GM10847 (cell line): ENCODE results near the gene ATP2B2.

Source experiments
- POLR2A ChIP-seq: IDR thresholded peaks from 2 replicates; pipeline ENCODE4 v1.6.1; 2011; ENCODE audit not compliant: insufficient read length; ENCODE audit errors: extremely low read depth

Gene ATP2B2

GRCh38 chr3:10377148-10377725 lies 128.1 kb downstream of the ATP2B2 start:
- TF ChIP-seq POLR2A: no peak

GRCh38 chr3:10376353-10376752 lies 129.0 kb downstream of the ATP2B2 start:
- TF ChIP-seq POLR2A: no peak

DNA sequence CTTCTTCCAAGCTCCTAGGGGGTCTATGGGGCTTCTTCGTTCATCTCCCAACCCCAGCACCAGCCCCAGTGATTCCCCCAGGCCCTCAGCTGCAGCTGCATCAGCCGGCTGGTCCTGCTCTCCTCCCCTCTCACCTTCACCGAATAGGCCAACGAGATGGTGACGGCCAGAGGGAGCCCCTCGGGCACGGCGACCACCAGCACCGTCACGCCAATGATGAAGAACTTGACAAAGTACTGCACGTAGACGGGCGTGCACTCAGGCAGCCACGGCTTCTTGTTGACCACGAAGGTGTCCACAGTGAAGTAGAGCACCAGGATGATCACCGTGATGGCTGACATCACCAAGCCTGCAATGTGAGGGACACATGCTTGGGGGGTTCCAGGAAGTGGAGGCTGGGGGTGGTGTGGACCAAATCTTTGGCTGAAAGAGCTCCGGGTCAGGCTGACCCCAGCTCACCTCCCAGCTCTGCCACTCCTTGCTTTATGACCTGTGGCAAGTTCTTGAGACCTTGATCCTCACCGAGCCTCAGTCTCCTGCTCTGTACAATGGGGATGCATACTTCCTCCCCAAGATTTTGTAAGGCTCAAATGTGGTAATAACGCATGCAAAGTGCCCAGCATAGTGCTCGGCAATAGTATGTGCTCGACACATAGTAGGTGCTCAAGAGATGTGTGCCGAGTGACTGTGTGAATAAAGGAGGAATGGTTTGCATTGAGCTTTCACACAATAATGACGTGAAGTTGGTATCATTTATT lies 129.9 kb downstream of the ATP2B2 start:
- TF ChIP-seq POLR2A: no peak

GRCh38 chr3:10374311-10374710 lies 131.1 kb downstream of the ATP2B2 start:
- no peak for TF ChIP-seq POLR2A

DNA sequence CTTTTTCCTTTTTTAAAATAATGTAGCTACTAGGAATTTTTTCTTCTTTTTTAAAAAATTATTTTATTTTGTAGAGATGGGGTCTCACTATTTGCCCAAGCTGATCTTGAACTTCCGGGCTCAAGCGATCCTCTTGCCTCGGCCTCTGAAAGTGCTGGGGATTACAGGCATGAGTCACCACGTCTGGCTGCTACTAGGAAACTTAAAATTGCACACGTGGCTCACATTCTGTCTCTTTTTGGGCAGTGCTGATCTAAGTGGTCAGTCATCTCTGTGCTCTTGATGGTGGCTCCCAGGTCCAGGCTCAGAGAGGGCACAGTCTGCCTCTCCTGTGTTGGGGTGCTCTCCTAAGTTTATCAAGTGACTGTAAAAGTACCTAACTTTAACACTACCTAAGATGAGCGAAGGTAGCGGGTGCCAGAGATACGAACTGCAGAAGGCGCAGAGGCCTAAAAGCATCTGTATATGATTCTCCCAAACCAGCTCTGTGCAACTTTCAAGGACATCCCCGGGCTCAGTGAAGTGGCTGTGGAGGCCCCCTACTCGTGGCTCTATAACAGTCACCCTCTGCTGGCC lies 131.6 kb downstream of the ATP2B2 start:
- no peak for TF ChIP-seq POLR2A

- TF ChIP-seq POLR2A: no peak
These were observed 133.6 kb downstream of the ATP2B2 start for GRCh38 chr3:10371789-10372188.

DNA sequence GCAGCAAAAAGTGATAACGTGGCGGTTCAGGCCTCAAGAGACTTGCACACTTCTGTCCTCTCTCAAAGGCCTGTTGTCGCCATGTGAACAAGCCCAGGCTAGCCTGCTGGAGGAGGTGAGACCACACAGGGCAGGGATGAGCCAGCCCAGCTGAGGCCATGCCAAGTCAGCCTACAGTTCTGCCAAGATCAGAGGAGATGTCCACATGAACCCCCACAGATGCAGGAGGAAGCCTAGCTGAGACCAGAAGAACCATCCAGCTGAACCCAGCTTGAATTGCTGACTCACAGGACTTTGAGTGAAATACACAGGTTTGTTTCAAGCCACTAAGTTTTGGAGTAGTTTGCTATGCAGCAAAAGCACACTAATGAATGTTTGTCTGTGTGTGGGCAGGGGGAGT lies 134.2 kb downstream of the ATP2B2 start:
- no peak for TF ChIP-seq POLR2A

- no peak for TF ChIP-seq POLR2A
These were observed 135.0 kb downstream of the ATP2B2 start for GRCh38 chr3:10370429-10370828.

- TF ChIP-seq POLR2A: no peak
These were observed 136.9 kb downstream of the ATP2B2 start for GRCh38 chr3:10368512-10368911.

DNA sequence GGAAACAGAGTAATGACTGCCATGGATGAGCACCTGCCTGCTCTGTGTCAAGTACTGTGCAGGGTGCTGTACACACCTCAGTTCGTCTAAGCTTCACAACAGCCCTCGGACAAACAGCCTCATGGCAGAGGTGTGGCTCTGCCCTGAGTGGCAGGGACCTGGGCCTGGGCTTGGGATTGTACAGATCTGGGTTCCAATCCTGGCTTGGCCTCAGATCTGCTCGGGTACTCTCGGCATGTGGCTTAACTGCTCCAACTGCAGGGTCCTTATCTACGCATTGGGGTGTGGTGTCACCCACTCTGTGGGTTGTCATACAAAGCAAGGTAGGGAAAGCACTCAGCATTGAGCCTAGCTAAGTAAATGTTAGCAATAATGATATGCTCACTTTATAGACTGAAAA lies 137.9 kb downstream of the ATP2B2 start:
- no peak for TF ChIP-seq POLR2A

DNA sequence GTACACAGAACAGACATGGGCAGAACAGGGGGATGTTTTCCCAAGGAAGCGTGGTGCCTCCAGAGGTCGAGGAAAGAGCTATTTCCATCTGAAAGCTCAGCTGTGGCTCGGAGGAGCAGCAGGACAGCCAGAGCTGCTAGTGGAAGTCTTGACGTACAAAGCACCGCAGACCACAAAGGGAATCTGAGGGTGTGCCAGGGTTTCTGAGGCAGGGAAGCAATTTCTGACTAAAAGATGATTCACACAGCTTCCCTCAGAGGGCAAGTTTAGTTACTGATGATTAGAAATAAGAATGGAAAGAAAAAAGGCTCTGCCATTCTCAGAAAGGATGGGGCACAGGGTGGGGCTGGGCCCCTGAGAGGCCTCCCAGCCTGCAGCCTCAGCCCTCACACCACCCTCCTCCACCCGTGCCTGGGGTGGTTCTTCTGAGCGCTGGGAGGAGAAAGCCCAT lies 138.7 kb downstream of the ATP2B2 start:
- TF ChIP-seq POLR2A: no peak

- TF ChIP-seq POLR2A: no peak
These were observed 139.6 kb downstream of the ATP2B2 start for GRCh38 chr3:10365791-10366190.

DNA sequence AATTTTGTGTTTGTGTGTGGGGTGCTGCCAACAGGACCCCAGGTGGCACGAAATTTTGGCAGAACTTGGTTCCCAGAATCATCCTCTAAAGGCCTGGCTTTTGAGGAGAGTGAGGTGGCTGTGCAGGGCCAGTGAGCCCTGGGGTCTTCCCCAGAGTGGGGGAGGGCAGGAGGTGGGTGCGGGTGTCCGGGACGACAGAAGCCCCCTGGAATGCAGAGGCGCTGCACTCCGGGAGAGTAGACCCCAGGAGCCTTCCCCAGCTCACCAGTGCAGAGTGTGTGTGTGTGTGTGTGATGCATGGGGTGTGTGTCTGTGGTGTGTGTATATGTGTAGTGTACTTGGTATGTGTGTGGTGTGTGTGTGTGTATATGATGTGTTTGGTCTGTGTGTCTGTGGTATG lies 140.1 kb downstream of the ATP2B2 start:
- no peak for TF ChIP-seq POLR2A

- no peak for TF ChIP-seq POLR2A
These were observed 140.6 kb downstream of the ATP2B2 start for GRCh38 chr3:10364806-10365205.

- no peak for TF ChIP-seq POLR2A
These were observed 141.5 kb downstream of the ATP2B2 start for GRCh38 chr3:10363935-10364334.

- no peak for TF ChIP-seq POLR2A
These were observed 144.0 kb downstream of the ATP2B2 start for GRCh38 chr3:10361375-10361774.
